K562 (cell line): ENCODE results near the gene FOXS1. TPM values are rescaled to one million over a fixed set of nuclear protein-coding genes. Genes with fewer than 3 reads are reported as not detected.

Source experiments
- ATAC-seq: fragments of 200-7000 bp; cut with Tn5 transposase; 3 replicates; pipeline ENCODE4 v1.9.1; 2020; ENCODE audit warnings: moderate library complexity
- BruUV-seq: library from RNA; stranded (reverse); fragments of 400-500 nt; replicated peaks from 2 replicates; lab custom pipeline; 2021; lab: Mats Ljungman, UMichigan
- CTCF ChIA-PET: fragments of 300-600 bp; formaldehyde crosslinking; extraction: SDS; loops from one replicate; lab custom pipeline; 2021; ENCODE audit warnings: low intra/inter-chr PET ratio; lab: Yijun Ruan, JAX
- POLR2A ChIA-PET: fragments of 300-600, 350-650 bp; sonication (Branson Sonifier 250); formaldehyde crosslinking; extraction: SDS; loops from one replicate; lab custom pipeline; 2021; ENCODE audit warnings: antibody characterized with exemption, inconsistent platforms; lab: Yijun Ruan, JAX
- DNase-seq, 4 experiments: peaks; one replicate each; pipeline versions ENCODE4 v3.0.0 to v3.0.0-alpha.2; 2011 to 2018; ENCODE audit warnings: low spot score in 3 of 4, mixed read lengths in 3 of 4; ENCODE audit errors: extremely low read depth in 1 of 4
- FAIRE-seq: peaks from 2 replicates; lab custom pipeline; 2011; peaks lifted over from hg19 to GRCh38; lab: Jason Lieb, UNC
- H2AFZ ChIP-seq: 2 replicates; pipeline ENCODE4 v1.6.0; 2011; ENCODE audit warnings: low read depth, low read length, control low read depth, inconsistent platforms
- H3K27ac ChIP-seq: fragments of 200-600 bp; 3 replicates; pipeline ENCODE4 v1.8.0; 2011; ENCODE audit warnings: low read depth, mild to moderate bottlenecking, control low read depth, inconsistent platforms, low read length, moderate library complexity, mixed read lengths; ENCODE audit errors: extremely low read depth
- H3K27me3 ChIP-seq, 2 experiments: fragments of 300-600 bp in 1 of 2; 2 replicates in 1 of 2; 3 replicates in 1 of 2; pipeline versions ENCODE4 v1.6.0 to v1.8.0; 2011; ENCODE audit warnings: inconsistent platforms in 2 of 2, low read length in 2 of 2, mild to moderate bottlenecking in 1 of 2, mixed read lengths in 1 of 2, moderate library complexity in 1 of 2; ENCODE audit not compliant: control insufficient read depth in 2 of 2, insufficient read depth in 2 of 2
- H3K36me3 ChIP-seq: fragments of 300-600 bp; 3 replicates; pipeline ENCODE4 v1.8.0; 2011; ENCODE audit warnings: mild to moderate bottlenecking, low read length, inconsistent platforms; ENCODE audit not compliant: control insufficient read depth, insufficient read depth
- H3K4me1 ChIP-seq, 2 experiments: fragments of 200-600 bp in 1 of 2; replicated peaks in 1 of 2; 2 replicates in 1 of 2; 3 replicates in 1 of 2; pipeline versions ENCODE4 v1.5.1 to v1.8.0; 2011; ENCODE audit warnings: inconsistent platforms in 2 of 2, low read length in 2 of 2, mild to moderate bottlenecking in 1 of 2, mixed read lengths in 1 of 2, moderate library complexity in 1 of 2; ENCODE audit not compliant: control insufficient read depth in 2 of 2, insufficient read depth in 2 of 2
- H3K4me2 ChIP-seq: 2 replicates; pipeline ENCODE4 v1.6.1; 2011; ENCODE audit warnings: low read length, control low read depth, inconsistent platforms, mixed read lengths; ENCODE audit not compliant: insufficient read depth
- H3K4me3 ChIP-seq: fragments of 200-600 bp; sonication (generic), shearing (Covaris generic); 2 replicates; pipeline ENCODE4 v1.5.1; 2016; ENCODE audit warnings: control low read depth, inconsistent platforms
- H3K79me2 ChIP-seq: fragments of 200-600 bp; 3 replicates; pipeline ENCODE4 v1.8.0; 2011; ENCODE audit warnings: low read length, inconsistent platforms; ENCODE audit not compliant: control insufficient read depth, insufficient read depth
- H3K9ac ChIP-seq, 2 experiments: 2 replicates each; pipeline versions ENCODE4 v1.6.0 to v1.6.1; 2011; ENCODE audit warnings: low read depth in 2 of 2, low read length in 2 of 2, control low read depth in 1 of 2, inconsistent platforms in 1 of 2, mild to moderate bottlenecking in 1 of 2, mixed read lengths in 1 of 2; ENCODE audit not compliant: insufficient read depth in 1 of 2
- H3K9me1 ChIP-seq: one replicate; pipeline ENCODE4 v1.6.0; 2011; ENCODE audit warnings: inconsistent platforms, mild to moderate bottlenecking, low read length, moderate library complexity; ENCODE audit not compliant: control insufficient read depth, insufficient read depth
- H3K9me3 ChIP-seq: replicated peaks from 2 replicates; pipeline ENCODE4 v1.5.1; 2011; ENCODE audit warnings: low read depth, low read length, inconsistent platforms; ENCODE audit not compliant: control insufficient read depth, insufficient read depth
- H4K20me1 ChIP-seq: replicated peaks from 2 replicates; pipeline ENCODE4 v1.6.1; 2011; ENCODE audit warnings: low read length, inconsistent platforms, mixed read lengths; ENCODE audit not compliant: control insufficient read depth, insufficient read depth
- CHCHD3 ChIP-seq: fragments of 250-450 bp; sonication (Bioruptor Pico); IDR thresholded peaks from 2 replicates; pipeline ENCODE4 v2.1.2; 2022; ENCODE audit warnings: mild to moderate bottlenecking
- COPS2 ChIP-seq: fragments of 450-650 bp; conservative IDR thresholded peaks from 2 replicates; pipeline ENCODE4 v1.6.1; 2016; ENCODE audit warnings: mild to moderate bottlenecking, moderate library complexity
- NFIX ChIP-seq: fragments of 250-450 bp; sonication (Bioruptor Pico); IDR thresholded peaks from 2 replicates; pipeline ENCODE4 v1.4.0; 2020; ENCODE audit warnings: low read depth, mild to moderate bottlenecking, moderate library complexity
- RBM34 ChIP-seq: fragments of 200-400 bp; formaldehyde crosslinking; IDR thresholded peaks from 2 replicates; pipeline ENCODE4 v1.6.1; 2018; ENCODE audit warnings: low read length, borderline replicate concordance; ENCODE audit not compliant: insufficient read depth
- ZNF133 ChIP-seq: fragments of 250-450 bp; sonication (Bioruptor Pico); IDR thresholded peaks from 2 replicates; pipeline ENCODE4 v1.4.0; 2020; ENCODE audit warnings: mild to moderate bottlenecking
- WGBS: fragments of 100-300 bp; shearing (Covaris generic); methylation state at CpG from one replicate; pipeline ENCODE4 v1.1.6; 2016; ENCODE audit warnings: low coverage, mixed read lengths; ENCODE audit not compliant: insufficient coverage; ENCODE audit errors: missing lambda C conversion rate; 5-methylcytosine and 5-hydroxymethylcytosine counted together
- in situ Hi-C: fragments of 300-500 bp; cut with MboI; formaldehyde crosslinking; loops from 4 replicates; pipeline ENCODE4 v1.15.0; 2018; ENCODE audit warnings: inconsistent platforms, mixed read lengths
- intact Hi-C: fragments of 100-400 bp; cut with micrococcal nuclease; formaldehyde crosslinking; loops from 2 replicates; pipeline ENCODE4 v1.14.2; 2022
- polyA plus RNA-seq, 8 experiments: library from polyadenylated mRNA; depleted of rRNA in 4 of 8; stranded (reverse) in 5 of 8; unstranded in 3 of 8; fragments of >200 nt; fragmentation: Nextera tagmentation in 2 of 8; fragmentation: Illumina TruSeq in 1 of 8; extraction: Ambion mirVana in 2 of 8; extraction: Trizol in 1 of 8; gene quantifications; 2 replicates each; pipeline versions ENCODE4 v1.2.1 to v1.2.3, GENCODE V29; 2011 to 2014; ENCODE audit warnings: inconsistent platforms in 1 of 8, missing spikeins in 1 of 8
- total RNA-seq, 7 experiments: library from RNA; depleted of rRNA in 6 of 7; stranded (reverse); fragments of >200 nt in 6 of 7; fragmentation: Illumina TruSeq in 2 of 7; extraction: Trizol in 2 of 7; gene quantifications; 2 replicates each; pipeline versions ENCODE4 v1.2.1 to v1.2.3, GENCODE V29; 2011 to 2021; ENCODE audit warnings: low replicate concordance in 1 of 7
- TF ChIP-seq, protein P1 (sequence below): sonication (generic); formaldehyde crosslinking; IDR thresholded peaks from 2 replicates; pipeline ENCODE4 v1.8.1; 2023; ENCODE audit warnings: mild to moderate bottlenecking, missing genetic modification reagents, moderate library complexity

Gene FOXS1
- total and polyA plus RNA-seq, 9 of the 15 experiments (the other 6 are each of a cell fraction or from before 2014, with no cell fraction given), result not detected

DNA sequence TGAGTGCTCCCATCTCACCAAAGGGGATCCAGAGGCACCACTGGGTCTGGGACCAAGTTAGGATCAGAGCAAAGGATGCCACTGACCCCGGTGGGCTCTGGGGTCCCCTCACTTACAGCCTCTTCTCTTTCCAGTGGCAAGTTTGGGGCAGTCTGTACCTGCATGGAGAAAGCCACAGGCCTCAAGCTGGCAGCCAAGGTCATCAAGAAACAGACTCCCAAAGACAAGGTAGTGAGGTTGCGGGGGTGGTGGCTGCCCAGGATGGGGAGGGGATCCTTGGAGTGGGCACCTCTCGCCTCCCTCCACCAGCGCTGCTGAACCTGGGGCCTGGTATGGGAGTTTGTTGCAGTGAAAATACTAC lies 21.3 kb downstream of the FOXS1 start:
- 52% methylated on average over 4 of the region's 4 CpGs for WGBS
- H3K4me1 ChIP-seq, result peaks cover 0 to 10% of the 10 kb centered on the region in 2 experiments; a peak in 3 of 5 replicates
- TF ChIP-seq CHCHD3 (CRISPR knock-in tag), result no peak
- TF ChIP-seq, protein P1, sequence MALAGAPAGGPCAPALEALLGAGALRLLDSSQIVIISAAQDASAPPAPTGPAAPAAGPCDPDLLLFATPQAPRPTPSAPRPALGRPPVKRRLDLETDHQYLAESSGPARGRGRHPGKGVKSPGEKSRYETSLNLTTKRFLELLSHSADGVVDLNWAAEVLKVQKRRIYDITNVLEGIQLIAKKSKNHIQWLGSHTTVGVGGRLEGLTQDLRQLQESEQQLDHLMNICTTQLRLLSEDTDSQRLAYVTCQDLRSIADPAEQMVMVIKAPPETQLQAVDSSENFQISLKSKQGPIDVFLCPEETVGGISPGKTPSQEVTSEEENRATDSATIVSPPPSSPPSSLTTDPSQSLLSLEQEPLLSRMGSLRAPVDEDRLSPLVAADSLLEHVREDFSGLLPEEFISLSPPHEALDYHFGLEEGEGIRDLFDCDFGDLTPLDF (CRISPR knock-in tag), result no peak
- TF ChIP-seq NFIX (CRISPR knock-in tag), result no peak
- no peak for TF ChIP-seq COPS2
- TF ChIP-seq ZNF133 (CRISPR knock-in tag), result no peak
- no peak for TF ChIP-seq RBM34
- no peak overlapping the region for H3K4me2 ChIP-seq
- no peaks in the 10 kb centered on the region for H3K79me2 ChIP-seq
- no peak overlapping the region for H3K4me3 ChIP-seq
- POLR2A ChIA-PET, result interaction anchor here (0.6 kb wide), 2 partner anchors 16 to 248 kb away, joined by 3 to 5 read pairs; no protein-coding TSS in a partner anchor
- H3K27ac ChIP-seq, result no peak overlapping the region
- H4K20me1 ChIP-seq, result peaks cover 7% of the 10 kb centered on the region; the same call in 1 of the 2 replicates
- FAIRE-seq (no peak), ATAC-seq (no peak), DNase-seq (no peak)
- no peaks in the 10 kb centered on the region for H3K9me1 ChIP-seq
- H3K9ac ChIP-seq, result no peak overlapping the region
- no peak overlapping the region for H2AFZ ChIP-seq
- no TSS peak for BruUV-seq
- CTCF ChIA-PET, result interaction anchor here (1.1 to 2.5 kb wide), 2 partner anchors 23 to 271 kb away, joined by 3 to 18 read pairs; no protein-coding TSS in a partner anchor
- no peaks in the 10 kb centered on the region for H3K9me3 ChIP-seq
- intact Hi-C loops, result loop anchor here (10.0 kb wide), 2 partner anchors 211 to 831 kb away; no protein-coding TSS in a partner anchor
- peaks cover 11 to 16% of the 10 kb centered on the region in 2 experiments; a peak in 3 of 5 replicates for H3K27me3 ChIP-seq
- no peaks in the 10 kb centered on the region for H3K36me3 ChIP-seq
- in situ Hi-C loops, result no loop called here
